NCI-H82 (cell line): ENCODE measurements around the gene ZSCAN30.
A peak's percentile ranks its signal among the peaks of the same experiment; 100 is the strongest.

Experiments
- DNase-seq: peaks from one replicate; lab custom pipeline; 2025; lab: John Stamatoyannopoulos, UW

Gene ZSCAN30

GRCh38 chr18:35278969-35279368 is 11.1 kb downstream of the ZSCAN30 start:
- no peak for DNase-seq

- DNase-seq: no peak
Measured at GRCh38 chr18:35278085-35278484, 11.9 kb downstream of the ZSCAN30 start.

GRCh38 chr18:35277633-35278032 is 12.4 kb downstream of the ZSCAN30 start:
- no peak for DNase-seq

GRCh38 chr18:35276267-35276666 is 13.8 kb downstream of the ZSCAN30 start:
- no peak for DNase-seq

- DNase-seq: no peak
Measured at GRCh38 chr18:35271656-35272055, 18.4 kb downstream of the ZSCAN30 start.

- no peak for DNase-seq
Measured at GRCh38 chr18:35268821-35269220, 21.2 kb downstream of the ZSCAN30 start.

- DNase-seq: no peak
Measured at GRCh38 chr18:35267809-35268208, 22.2 kb downstream of the ZSCAN30 start.

GRCh38 chr18:35267161-35267651 is 22.8 kb downstream of the ZSCAN30 start:
- peak; percentile 62 for DNase-seq

GRCh38 chr18:35264409-35264808 is 25.6 kb downstream of the ZSCAN30 start:
- DNase-seq: no peak

- DNase-seq: no peak
Measured at GRCh38 chr18:35256947-35257346, 33.1 kb downstream of the ZSCAN30 start.

GRCh38 chr18:35253655-35254287 is 36.3 kb downstream of the ZSCAN30 start:
- DNase-seq: no peak

- no peak for DNase-seq
Measured at GRCh38 chr18:35252466-35252865, 37.6 kb downstream of the ZSCAN30 start.

GRCh38 chr18:35248429-35248828 is 41.6 kb downstream of the ZSCAN30 start:
- no peak for DNase-seq

- DNase-seq: no peak
Measured at GRCh38 chr18:35247412-35248249, 42.4 kb downstream of the ZSCAN30 start.

- DNase-seq: no peak
Measured at GRCh38 chr18:35246831-35247230, 43.2 kb downstream of the ZSCAN30 start.

GRCh38 chr18:35245719-35246317 is 44.2 kb downstream of the ZSCAN30 start:
- DNase-seq: no peak

GRCh38 chr18:35244671-35245070 is 45.4 kb downstream of the ZSCAN30 start:
- no peak for DNase-seq

- no peak for DNase-seq
Measured at GRCh38 chr18:35242426-35242825, 47.6 kb downstream of the ZSCAN30 start.

GRCh38 chr18:35241448-35241804 is 48.6 kb downstream of the ZSCAN30 start:
- DNase-seq: no peak

- DNase-seq: peak; percentile 98
Measured at GRCh38 chr18:35240664-35241447, 49.2 kb downstream of the ZSCAN30 start, which contains the start of gene ZNF397. ZNF397 (plus strand) TSS chr18:35241034; CDS start chr18:35242471, 1,437 bp downstream.

GRCh38 chr18:35239314-35239713 is 50.7 kb downstream of the ZSCAN30 start:
- DNase-seq: peak; percentile 29
